Middle frontal gyrus (tissue), 1 donor: Measurements from ENCODE around the gene PAX7.
"Not testable (repeated sequence)": the region's sequence is repeated elsewhere in the genome, so short reads cannot be mapped to it uniquely, and the experiment has no call there.

Experiments used
- DNase-seq: peaks from one replicate; pipeline ENCODE4 v3.0.0-alpha.2; 2015; ENCODE audit warnings: low spot score; ENCODE audit errors: extremely low spot score

PAX7 gene

DNA sequence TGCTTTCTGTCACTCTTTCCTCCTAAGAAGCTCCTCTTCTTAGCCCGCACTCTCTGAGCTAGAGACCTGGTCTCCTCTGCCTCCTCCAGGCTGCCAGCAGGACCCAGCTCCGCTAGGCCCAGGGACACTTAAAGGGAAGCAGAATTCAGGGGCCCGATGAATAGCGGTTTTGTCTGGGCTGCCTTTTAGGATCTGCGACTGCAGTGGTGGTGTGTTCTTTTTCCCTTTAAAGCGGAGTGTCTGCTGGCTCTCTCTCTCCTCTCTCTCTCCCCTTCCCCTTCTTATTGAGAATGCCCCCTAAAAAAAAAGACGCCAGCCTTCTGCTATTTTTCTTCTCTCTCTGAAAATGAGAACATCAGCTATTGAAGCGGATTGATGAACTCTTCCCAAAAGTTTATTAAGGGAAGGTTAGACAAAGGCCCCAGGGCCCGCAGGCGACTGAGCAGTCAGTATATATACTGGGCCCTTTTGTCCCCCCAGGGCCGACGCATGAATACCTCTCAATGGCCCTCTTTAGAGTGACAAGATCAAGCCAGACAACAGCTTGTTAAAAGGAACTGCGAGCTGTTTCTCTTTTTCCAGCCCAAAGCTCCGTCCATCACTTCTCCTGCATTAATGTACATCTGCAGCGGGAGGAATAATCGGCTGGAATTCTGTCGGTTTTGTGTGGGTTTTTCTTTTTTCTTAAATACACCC is 27.0 kb downstream of the PAX7 start:
- no peak for DNase-seq

DNA sequence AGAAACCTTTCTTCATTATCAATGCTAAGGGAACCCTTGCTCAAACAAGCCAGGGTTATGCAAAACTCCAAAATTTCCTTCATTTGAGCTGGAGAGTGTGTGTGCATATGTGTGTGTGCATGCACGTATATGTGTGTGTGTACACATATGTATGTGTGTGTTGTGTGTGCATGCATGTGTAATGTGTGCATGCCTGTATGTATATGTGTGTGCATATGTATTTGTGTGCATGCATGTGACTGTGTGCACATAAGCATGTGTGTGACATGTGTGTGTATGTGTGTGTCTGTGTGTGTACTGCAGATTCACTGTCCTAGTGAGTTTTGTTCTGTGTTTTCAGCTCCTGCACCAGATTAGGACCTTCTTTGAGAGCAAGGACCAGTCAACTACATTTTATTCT is 28.2 kb downstream of the PAX7 start:
- DNase-seq: no peak

DNA sequence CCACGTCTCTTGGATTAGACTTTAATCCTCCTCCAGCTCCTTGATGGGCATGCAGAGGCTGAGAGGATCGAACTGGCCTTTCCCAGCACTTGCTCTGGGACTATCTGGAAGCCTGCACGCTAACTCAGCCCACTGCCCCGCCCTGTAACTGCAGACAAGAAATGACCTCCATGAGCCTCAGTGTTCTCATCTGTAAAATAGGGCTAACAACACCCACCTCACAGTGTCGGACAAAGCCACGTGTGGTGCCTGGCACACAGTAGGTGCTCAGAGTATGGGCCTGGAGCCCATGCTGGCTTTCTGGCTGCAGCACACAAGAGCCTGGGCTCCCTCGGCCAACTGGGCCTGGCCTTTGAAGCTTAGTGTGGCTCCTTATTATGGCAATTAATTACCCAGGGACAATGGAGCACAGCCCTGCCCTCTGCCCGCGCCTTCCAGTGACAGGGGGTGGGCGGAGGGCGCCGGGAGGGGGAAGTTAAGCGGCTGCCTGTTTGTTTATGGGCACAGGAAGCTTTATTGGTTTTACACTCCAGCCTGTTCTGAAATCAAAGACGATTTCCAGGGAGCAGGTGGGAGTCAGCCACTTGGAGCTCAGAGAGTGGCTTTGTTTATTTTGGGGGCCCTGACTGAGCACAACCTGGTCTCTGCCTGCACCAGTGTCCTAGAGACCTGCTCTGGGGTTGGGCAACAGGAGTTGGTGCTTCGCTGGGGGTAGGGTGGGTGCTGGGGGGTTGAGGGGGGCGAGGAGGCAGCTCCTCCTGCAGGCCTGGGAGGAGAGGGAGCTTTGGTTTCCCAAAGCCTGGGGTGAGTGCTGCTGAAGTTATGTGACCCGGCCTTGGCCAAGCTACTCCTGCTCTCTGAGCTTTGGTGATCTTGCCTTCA is 31.0 kb downstream of the PAX7 start:
- no peak for DNase-seq

DNA sequence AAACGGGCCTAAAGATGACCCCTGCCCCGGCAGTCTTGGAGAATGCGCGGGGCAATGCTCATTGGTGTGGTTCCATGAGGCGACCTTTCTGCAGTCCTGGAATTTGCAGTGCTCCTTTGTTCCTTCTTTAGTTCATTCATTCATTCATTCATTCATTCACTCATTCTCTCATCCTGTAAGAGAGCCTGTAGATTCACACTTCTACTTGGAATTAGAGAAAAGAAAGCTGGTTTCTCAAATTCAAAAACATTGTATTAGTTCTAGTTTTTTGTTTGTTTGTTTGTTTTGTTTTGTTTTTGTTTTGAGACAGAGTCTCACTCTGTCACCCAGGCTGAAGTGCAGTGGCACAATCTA is 31.6 kb downstream of the PAX7 start:
- DNase-seq: no peak

DNA sequence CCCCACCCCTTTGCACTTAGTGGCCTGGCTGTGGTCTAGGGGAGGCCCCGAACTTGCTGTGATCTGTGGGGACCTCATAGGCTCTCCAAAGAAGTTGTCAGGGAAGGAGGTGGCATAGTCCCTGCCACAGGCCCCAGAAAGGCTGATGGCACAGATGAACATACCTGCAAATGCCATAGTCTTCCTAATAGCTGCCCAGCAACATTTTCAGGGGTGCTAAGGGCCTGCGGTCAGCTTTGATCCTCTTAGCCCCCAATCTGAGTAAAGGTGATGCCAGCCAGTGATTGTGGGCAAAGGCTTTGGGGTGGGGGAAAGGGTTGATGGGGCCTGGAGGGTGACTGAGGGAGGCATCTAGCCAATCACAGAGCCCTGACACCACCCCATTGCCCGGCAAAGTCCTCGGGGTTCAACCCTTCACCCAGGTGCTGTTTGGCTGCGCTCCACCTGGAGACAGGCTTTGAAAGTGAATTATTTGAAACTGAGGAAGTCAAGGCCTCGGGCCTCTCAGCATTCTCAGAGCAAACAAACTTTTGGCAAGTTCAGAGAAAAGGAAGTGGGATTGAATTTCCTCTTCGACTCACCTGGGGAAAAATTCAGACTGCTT is 35.8 kb downstream of the PAX7 start:
- no peak for DNase-seq

DNA sequence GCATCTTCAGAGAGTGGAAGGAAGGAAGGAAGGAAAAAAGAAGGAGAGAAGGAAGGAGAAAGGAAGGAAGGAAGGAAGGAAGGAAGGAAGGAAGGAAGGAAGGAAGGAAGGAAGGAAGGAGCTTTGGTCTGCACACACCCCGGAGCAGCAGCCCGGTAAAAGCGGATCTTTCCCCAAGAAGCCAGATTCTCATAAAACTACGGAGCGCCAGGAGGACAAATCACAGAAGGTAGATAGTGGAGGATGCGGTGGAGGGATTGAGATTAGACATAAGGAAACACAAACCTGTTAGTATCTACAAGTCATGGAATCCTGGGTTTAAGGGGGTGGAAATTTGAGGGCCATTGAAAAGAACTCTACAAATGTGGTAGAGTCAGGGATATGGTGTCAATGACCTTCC is 36.7 kb downstream of the PAX7 start:
- DNase-seq: no peak

DNA sequence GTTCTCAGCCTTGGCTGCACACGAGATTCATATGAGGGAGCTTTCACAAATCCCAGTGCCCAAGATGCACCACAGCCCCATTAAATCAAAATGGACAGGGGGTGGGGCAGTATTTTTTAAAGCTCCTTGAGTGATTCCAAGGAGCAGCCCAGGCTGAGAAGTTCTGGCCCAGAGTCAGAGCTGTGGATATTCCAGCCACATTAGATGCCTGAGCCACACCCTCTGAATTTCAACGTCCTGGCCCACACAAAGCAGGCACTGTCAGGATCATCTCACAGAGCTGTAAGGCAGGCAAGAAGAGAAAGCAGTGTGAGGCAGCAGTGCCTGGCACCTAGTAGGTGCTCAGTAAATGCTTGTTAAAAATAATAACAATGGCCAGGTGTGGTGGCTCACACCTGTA is 37.4 kb downstream of the PAX7 start:
- no peak for DNase-seq

DNA sequence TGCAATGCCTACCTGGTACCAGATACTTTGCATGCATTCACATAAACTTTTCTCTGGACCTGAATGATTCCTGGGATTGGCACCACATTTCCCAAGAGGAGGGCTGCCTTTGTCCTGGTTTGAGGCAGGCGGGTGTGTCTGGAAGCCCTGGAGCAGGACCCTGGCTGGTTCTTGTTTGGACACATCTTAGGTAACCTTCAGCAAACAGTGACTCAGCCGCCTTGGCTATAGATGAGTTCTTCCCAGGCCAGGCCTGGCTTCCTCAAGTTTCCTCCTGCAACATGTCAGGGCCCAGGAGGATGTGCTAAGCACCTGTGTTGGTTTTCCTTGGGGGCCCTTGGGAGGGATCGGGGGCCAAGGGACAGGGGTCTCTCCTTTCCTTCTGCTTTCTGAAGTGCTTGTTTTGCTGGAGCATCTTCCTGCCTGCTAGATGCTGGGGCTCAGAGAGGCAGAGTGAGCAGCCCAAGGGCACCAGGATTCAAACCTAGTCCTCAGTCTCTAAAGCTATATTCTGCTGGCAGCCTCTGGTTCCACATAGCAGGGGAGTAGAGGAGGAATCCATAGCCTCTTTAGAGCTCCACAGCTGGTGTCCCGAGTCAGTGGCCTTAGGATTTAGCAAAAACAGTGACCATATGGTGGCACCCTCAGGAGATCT is 38.2 kb downstream of the PAX7 start:
- no peak for DNase-seq

DNA sequence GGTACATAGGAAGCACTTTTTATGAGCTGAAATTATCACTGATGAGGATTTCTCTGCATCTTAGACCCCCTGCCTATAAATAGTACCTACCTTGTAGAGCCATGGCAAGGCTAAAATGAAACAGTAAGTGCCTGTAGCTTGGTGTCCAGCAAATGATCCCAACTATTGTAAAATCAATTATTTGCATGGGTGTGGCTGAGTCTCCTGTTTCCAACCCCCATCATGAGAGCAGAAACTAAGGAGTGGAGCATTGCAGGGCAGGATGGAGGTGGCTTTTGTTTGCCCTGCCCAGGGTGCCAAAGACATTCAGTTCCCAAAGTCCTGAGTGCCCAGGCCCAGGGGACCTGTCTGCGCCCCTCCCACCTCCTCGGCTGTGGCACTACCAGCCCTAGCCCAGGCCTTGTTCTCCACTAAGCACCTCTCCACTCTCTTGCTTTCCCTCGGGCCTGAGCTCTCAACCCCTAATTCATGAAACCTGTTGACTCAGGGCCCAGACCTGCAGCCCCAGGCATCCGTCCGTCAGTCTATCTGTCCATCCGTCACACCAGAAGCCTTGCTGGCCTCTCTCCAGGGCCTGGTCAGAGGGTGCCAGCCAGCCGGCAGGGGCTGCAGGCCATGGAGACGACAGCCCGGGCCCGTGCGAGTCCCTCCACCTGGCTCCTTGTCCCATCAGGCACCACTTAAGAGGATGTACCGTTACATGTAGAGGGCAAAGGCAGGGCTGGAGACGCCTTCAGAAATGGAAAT is 39.6 kb downstream of the PAX7 start:
- DNase-seq: no peak

DNA sequence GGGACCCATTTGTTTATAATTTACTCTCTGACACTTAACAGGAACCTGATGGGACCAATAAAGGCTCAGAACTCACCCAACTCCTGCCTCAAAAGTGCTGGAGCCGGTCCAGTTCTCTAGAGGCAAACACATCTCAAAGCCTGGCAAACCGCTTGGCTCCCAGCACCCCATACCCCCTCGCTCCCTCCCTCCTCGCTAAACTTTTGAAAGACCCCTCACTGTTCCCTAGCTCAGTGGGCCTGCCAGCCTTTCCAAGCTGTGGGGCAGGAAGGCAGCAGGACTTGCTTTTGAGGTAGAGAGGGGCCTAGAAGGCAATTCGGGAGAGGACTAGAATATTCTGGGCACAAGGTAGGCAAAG is 40.2 kb downstream of the PAX7 start:
- DNase-seq: no peak

DNA sequence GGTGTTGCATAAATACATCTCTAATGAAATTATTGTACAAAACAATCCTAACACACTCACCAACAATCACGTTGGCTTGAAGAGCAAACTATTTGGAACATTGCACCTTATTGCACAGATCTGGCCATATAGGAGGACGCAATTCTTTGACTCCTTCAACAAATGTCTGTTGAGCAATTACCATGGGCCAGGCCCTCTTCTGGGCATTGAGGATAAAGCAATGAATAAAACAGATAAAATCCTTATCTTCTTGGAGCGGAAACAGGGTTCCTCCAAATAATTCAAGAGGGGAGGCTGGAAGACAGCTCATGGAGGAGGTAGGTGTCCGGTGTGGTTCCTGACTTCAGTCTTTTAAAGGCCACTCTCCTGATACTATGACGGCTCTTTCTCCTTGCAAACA is 43.3 kb downstream of the PAX7 start:
- no peak for DNase-seq

DNA sequence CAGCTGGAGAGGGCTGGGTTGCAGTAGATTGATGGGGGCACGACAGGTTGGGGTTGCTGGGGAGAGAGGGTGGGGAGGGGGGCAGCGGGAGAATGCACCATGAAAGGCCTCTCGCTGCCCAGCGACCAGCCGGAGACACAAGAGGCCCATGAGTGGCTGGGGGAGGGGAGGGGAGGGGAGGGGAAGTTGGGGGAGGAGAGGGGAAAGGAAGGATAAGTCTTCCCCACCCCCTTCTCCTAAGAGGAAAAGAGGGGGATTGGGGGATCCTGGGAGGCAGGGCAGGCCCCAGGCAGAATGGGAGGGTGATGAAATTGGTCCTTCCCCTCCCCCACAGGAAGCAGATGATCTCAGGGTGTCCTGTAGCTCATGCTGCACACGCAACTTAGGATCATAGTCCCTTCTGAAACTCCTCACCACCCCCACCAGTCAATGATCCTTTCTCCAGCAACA is 45.7 kb downstream of the PAX7 start:
- no peak for DNase-seq

DNA sequence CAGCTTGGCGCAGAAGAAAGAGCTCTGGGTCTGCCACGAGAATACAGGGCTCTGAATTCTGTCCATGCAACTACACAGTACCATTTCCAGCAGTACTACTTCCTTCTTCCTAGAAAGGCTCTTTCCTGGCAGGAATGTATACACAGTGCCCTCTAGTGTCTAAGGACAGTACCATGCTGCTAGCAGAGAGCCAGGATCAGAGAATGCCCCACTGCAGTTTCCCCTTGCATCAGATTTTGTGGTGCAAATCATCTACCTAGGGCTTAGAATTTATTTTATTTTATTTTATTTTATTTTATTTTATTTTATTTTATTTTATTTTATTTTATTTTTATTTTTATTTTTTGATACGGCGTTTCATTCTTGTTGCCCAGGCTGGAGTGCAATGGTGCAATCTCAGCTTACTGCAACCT is 50.8 kb downstream of the PAX7 start:
- no peak for DNase-seq

DNA sequence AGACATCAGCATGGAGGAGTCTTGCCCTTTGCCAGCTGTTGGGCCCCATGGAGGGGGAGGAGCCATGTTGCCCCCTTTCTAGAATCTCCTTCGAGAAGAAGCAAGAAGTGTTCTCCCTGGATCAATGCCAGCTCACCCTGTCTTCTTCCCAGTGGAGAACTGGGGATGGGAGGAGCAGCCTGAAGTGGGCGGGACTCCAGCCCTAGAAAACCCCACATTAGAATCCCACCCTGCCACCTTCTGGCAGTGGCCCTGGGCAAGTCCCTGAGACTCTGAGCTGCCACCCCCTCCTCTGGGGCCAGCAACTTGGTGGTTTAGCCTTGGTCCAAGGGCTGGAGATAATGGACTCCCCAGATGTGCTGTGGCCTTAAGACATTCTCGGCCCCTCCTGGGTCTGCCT is 51.7 kb downstream of the PAX7 start:
- DNase-seq: no peak

DNA sequence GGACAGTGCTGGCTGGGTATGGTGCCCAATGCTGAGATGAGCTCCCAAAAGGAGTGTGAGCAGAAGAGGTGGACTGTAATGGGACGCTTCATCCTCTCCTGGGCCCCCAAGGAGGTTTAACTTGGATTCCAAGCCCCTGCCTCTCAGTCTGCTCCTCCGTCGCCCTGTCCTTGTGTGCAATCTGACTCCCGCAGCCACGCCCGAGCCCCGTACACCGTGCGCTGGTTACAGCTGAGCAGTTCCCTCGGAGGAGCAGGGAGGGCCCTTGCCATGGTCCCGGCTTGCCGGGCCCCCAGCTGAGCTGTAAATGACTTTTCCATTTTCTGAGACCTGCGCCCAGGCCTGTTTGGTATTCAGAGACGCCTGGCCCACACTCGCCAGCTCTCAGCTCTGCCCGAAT is 53.7 kb downstream of the PAX7 start:
- DNase-seq: no peak

DNA sequence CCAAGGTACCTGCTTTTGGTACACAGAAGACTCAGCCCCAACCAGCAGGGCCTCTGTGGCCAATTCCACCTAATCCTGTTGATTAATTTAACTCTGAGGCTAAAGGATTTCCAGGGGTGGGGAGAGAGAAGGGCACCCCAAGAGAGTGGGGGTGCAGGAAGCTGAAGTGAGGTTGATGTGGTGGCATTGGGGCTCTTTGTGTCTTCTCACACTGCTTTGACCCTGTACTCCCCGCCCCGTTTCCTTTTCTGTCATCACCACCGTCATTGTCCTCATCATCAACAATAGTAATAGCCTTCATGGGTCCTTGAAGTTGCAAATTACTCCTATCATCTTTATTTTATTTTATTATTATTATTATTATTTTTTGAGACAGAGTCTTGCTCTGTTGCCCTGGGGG is 55.9 kb downstream of the PAX7 start:
- no peak for DNase-seq

DNA sequence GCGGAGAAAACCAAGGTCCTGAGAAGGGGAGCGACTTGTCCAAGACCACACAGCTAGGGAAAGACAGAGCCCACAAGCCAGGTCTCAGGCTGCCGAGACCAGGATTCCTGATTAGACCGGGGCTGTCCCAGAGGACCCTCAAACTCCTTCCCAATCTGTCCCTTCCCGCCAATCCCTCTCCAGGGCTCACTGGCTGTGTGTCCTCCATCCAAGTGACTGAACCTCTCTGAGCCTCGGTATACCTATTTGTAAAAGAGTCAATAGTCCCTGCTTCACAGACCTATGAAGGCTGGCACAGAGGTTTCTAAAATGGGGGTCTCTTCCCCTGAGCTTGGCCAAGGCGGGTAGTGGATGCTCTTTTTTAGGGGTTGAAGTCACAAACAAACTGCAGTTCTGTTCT is 56.6 kb downstream of the PAX7 start:
- no peak for DNase-seq

DNA sequence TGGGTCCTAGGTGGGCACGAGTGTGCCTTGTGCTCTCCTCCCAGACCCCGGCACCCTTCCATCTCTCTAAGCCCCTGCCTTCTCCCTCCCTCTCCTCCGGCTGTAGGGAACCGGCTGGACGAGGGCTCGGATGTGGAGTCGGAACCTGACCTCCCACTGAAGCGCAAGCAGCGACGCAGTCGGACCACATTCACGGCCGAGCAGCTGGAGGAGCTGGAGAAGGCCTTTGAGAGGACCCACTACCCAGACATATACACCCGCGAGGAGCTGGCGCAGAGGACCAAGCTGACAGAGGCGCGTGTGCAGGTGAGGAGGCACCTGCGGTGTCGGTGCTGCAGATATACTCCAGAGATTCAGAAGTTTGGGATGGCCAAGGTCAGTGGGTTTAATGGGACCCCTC is 61.0 kb downstream of the PAX7 start:
- DNase-seq: no peak

DNA sequence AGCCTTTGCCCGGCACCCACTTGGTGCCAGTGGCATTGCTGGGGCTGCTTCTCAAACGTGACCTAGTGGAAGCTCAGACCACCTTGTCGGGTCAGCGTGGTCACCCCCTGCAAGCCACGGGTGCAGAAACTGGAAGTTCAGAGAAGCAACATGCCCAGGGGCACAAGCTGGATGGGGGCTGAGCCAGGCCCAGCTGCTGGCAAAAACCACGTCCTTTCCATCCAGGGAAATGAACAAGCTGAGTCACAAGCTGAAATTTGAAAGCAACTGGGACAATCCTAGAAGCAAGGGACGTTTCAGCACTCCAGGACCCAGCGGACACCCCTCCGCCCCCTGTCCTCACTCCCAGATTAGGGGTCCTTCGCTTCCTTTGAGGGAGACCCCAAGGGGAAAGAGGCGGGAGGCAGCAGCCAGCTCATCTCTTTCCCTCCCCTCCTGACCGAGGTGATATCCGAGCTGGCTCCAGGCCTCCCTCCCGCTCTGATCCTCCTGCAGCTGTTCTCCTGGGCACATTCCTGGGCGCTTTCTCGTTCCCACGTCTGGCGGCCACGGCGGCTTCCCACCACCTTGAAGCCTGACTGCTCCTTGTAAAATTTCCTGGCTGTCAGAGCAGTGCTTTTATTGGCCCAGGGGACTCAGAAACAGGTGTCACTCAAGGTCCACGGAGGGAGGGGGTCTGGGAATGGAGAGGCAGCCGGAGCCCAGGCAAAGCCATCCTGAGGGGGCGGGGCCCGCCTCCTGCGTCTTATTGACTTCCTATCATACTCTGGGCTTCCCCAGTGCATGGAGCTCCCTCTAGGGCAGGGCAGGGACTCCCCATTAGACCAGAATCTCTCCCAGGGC is 62.8 kb downstream of the PAX7 start:
- no peak for DNase-seq

DNA sequence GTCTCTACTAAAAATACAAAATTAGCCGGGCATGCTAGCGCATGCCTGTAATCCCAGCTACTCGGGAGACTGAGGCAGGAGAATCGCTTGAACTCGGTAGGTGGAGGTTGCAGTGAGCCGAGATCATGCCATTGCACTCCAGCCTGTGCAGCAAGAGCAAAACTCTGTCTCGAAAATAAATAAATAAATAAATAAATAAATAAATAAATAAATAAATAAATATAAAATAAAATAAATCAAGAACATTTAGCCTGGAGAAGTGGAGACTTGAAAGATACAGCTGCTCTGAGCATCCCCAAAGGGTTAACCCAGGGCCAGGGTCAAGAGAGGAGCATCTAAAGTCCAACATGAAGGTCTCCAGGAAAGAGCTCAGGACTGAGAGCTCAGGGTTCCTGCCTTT is 63.6 kb downstream of the PAX7 start:
- DNase-seq: not testable (repeated sequence)

DNA sequence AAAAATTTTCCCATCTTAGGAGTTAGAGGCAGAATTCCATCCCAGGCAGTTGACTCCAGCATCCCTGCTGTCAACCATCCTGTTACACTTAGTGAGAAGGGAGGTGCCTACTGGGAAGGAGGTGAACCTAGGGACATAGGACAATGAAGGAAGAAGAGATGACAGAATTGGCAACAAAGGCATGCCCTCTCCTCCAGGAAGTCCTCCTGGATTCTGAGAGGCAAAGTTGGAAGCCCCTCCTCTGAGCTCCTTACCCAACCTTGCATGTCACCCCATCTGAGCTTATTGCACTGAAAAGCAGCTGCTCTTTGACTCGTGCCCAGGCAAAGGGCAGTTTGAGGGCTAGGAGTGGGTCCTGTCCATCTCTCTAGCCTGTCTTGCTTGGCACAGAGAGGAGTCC is 66.9 kb downstream of the PAX7 start:
- no peak for DNase-seq
